ENCODE measurements around the gene BRD9.
"Not testable (repeated sequence)": the region's sequence is repeated elsewhere in the genome, so short reads cannot be mapped to it uniquely, and the experiment has no call there.

BRD9 gene

DNA sequence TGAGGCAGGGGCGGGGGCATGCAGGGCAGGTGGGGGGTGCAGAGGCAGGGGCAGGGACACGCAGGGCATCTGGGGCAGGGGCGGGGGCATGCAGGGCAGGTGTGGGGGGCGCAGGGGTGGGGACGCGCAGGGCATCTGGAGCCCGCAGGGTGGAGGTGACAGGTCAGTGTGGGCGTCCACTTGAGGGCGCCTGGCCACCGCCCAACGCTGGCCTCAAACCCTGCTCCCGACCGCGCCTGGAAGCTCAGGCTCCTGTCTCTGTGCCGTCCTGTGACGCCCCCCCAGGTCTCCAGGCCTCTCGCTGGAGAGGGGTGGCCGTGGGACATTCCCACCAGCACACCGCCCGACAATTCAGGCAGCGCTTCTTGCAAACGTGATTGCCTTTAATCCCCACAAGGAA is 48.7 kb downstream of the BRD9 start:
- not testable (repeated sequence) for DNase-seq (ENCODE audit: low read depth)

DNA sequence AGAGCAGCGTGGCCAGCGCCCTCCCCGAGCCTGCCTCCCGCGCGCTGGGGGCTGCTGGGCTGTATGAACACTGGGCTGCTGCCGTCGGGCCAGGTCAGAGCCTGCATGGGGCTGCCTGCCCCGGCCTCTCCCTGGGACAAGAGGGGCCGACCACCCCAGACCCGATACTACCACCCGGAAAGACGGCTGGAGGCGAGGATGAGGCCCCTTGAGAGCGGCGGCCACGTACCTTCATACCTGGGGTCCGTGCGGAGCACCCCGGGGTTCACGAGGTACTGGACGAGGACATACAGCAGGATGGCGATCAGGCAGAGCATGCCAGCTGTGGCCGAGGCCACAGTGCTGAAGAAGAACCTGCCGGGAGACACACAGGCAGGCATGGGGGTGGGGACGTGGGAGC is 49.2 kb downstream of the BRD9 start:
- not testable (repeated sequence) for DNase-seq (ENCODE audit: low read depth)

DNA sequence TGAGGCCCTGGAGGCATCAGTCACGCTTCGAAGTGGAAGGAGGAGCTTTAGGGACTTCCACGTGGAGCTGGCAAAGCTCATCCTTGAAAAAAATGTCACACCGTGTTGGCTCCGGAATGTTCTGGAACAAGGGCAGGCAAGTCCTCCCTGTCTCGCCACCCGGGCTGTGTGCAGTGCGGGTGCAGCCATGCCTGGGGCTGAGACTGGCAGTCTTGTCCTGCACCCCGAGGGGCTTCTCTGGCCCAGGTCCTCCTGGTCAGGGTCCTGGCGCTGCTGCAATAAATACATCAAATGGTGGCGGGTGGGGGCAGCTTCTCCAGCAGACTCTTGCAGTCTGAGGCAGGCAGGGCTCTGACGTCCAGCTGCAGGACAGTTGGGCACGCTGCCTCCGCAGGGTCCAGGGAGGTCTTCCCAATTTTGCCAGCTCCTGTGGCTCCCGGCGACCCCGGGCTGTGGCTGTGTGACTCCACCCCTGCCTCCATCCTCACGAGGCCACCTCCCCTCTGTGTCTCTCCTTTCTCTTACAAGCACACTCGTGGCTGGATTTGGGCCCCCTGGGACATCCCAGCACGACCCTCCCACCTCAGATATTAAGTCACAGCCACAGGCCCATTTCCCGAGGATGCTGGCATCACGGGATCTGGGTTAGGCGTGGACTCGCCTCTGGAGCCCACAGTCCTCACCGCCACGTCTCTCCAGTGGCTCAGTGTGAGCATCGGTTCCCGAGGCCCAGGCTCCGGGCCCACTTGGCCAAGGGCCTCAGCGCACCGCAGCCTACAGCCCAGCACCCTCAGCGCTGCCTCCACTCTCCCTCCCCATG is 50.0 kb downstream of the BRD9 start:
- not testable (repeated sequence) for DNase-seq (ENCODE audit: low read depth)

DNA sequence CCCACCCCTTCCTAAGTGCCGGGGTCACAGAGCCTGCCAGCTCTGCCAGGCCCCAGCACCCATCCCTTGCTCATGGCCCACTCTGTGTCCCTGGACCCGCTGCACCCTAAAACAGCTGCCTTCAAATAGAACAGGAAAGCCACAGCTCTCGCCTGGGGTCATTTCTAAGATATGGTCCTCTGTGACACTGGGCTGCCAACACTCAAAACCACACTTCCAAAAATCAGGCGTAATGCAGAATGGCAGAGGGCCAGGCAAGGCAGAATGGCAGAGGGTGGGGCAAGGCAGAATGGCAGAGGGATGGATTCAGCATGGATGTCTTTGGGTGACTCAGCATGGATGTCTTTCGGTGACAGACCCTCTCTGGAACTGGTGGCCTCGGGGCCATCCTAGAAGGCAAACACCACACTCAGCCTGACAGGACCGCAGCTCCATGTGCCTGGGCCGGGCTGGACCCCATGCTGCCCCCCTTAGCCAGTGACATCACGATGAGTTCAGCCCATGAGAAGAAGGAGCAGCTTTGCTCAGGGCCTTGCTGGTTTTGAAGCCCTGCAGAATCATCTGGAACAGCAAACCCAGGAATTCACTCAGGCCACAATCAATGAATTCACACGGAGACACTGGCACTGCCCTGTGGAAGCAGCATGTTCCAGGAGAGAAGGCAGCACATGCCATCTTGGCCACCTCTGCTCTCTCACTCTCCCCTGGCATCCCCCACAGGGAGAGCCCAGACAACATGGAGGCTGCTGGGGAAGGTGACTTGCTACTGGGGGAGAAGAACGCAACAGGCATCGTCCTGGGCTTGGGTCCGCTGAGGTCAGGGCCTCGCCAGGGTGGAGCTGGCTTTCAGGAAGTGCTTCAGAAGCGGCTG is 50.8 kb downstream of the BRD9 start:
- DNase-seq (ENCODE audit: low read depth): not testable (repeated sequence)

DNA sequence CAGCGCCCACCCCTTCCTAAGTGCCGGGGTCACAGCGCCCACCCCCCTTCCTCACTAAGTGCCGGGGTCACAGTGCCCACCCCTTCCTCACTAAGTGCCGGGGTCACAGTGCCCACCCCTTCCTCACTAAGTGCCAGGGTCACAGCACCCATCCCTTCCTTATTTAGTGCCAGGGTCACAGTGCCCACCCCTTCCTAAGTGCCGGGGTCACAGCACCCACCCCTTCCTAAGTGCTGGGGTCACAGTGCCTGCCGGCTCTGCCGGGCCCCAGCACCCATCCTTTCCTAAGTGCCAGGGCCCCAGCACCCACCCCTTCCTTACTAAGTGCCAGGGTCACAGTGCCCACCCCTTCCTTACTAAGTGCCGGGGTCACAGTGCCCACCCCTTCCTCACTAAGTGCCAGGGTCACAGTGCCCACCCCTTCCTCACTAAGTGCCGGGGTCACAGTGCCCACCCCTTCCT is 51.6 kb downstream of the BRD9 start:
- not testable (repeated sequence) for DNase-seq (ENCODE audit: low read depth)

DNA sequence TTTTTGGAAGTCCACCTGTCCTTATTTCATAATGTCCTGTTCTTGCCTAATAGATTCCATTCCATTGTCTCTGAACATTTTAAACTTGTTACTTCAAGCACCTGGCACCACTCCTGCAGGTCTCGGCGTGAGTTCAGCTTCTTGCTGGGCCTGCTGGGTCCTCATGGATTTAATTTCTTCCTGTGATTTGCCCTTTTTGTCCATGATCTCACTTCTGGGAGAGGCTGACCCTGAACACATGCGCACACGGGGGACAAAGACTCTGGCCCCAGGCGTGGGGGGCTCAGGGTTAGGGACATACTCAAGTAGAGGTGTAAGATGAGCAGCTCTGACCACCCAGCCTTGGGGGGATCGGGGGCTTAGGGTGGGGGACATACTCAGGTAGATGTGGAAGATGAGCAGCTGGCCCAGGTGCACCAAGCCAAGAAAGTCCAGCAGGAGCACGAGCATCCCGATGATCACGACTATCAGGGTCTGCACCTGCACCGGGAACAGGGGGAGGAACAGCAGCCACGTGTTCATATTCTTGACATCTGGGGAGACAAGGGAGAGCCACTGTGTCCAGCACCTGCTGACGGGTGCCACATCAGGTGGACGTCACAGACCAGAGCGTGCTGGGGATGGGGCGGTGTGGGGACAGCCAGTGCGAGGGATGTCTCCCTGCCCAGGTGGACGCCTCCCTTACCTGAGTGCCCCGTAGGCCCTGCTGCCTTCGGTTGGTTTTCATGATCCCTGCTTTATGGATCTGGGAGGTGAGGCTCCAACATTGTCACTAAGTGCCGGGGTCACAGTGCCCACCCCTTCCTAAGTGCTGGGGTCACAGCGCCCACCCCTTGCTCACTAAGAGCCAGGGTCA is 52.3 kb downstream of the BRD9 start:
- DNase-seq (ENCODE audit: low read depth): not testable (repeated sequence)

DNA sequence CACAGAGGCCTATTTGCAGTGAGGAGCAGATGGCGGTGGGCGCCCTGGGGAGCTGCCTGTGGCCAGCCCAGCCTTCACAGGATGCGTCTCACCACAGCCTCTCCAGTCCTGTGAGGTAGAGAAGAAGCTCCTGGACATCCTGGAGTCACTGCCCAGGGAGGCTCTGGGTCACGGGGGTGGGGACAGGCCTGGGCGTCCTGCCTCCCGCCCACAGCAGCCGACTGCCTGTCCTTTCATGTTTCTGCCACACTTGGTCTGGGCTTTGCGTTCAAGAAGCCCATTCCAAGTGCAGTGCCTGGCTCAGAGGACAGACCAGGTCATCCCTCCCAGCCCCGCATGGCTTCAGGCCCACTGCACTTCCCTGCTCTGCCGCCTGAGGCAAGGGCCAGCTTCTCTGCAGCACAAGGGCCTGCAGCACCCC is 54.2 kb downstream of the BRD9 start:
- not testable (repeated sequence) for DNase-seq (ENCODE audit: low read depth)

DNA sequence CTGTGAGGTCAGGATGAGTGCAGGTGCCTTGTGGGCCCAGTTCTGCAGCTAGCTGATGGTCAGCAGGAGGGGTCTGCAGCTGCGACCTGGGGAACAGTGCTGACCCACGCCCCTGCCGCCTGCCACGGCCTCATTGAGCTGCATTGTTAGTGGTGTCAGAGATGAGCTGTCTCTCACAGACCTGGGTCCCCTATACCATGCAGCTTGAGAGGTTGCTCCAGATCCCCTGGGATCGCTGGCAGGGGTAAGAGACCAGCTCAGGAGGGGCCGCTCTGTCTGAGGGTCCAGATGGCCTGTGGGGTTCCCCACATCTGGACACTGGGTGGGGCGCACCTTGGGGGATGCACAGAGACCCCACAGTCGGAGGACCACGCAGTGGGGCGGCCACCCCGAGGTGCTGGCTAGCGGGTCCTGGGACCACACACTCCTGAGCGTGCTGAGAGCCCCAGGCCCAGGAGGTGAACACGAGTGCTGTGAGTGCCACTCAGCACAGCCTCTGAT is 54.9 kb downstream of the BRD9 start:
- DNase-seq (ENCODE audit: low read depth): not testable (repeated sequence)

DNA sequence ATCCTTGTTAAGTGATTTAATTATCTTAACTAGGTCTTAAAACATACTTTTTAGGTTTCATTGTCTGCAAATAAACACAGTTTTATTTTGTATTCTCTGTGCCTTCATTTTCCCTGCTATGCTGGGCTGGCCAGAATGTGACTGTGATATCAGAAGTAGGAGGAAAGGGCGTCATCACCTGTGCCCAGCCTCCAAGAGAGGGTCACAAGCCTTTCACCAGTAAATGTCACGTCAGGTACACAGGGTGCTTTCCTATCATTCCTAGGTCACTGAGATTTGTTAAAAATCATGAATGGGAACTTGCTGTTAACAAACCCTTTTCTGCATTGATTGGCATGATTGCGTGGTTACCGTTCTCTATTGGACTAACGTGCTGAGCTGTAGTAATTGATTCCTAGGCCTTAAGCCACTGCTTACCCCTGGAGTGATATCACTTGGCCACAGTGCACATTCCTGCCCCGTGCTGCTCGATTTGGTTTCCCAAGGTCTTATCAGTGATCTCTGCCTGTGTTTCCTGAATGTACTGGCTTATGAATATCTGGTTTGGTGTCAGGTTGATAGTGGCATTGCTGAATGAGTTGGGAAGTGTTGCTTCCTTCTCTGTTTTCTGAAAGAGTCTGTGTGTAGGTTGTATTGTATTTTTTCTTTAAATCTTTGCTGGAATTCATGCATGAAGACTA is 56.5 kb downstream of the BRD9 start:
- DNase-seq (ENCODE audit: low read depth): not testable (repeated sequence)

DNA sequence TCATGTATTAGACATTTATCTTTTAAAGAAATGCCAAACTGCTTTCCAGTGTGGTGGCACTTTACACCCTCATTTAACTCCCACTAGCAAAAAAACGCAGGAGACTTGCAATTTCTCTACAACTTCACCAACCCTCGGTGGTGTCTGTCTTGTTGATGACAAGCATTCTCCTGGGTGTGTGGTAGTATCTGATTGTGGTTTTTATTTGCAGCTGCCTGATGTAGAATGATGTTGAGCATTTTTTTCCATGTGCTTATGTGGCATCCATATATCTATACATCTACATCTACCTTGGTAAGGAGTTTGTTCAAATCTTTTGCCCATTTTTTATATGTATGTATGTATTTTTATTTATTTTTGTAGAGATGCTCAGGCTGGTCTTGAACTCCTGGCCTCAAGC is 58.6 kb downstream of the BRD9 start:
- not testable (repeated sequence) for DNase-seq (ENCODE audit: low read depth)

DNA sequence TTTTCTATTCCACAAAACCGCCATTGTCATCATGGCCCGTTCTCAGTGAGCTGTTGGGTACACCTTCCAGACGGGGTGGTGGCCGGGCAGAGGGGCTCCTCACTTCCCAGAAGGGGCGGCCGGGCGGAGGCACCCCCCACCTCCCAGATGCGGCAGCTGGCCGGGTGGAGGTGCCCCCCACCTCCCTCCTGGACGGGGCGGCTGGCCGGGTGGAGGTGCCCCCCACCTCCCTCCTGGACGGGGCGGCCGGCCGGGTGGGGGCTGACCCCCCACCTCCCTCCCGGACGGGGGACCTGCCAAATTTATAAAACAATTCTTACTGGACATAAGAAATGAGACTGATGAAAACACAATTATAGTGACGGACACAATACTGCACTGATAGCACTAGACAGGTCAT is 64.4 kb downstream of the BRD9 start:
- not testable (repeated sequence) for DNase-seq (ENCODE audit: low read depth)

DNA sequence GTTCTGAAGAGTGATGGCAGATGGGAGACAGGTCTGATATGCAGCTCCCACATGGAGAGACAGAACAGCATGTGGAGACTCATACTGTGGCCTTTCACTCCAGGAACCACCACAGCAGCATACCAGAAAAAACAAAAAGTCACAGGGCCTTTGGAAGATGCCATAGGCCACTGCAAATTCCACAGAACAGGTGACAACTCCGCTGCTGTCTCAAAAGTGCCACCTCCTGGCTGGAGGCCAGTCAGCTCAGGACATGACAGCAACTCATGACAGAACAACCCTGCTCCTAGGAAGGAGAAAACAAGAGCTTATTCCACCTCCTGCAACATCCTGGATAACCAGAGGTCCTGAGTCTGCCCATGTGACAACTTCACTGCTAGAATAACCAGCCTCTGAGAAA is 67.1 kb downstream of the BRD9 start:
- not testable (repeated sequence) for DNase-seq (ENCODE audit: low read depth)

DNA sequence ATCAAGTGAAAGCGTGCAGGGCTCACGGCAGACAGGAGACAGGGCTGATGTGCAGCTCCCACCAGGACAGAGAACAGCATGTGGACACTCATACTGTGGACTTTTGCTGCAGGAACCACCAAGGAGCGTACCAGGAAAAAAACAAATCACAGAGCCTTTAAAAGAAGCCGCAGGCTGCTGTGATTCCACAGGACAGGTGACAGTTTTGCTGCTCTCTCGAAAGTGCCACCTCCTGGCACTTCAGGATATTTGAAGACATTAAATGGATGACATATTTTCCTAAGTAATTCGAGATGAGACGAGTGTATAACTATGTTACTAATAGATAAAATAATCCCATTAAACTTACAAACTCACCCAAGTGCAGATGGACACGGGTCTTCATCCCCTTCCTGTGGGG is 71.1 kb downstream of the BRD9 start:
- DNase-seq (ENCODE audit: low read depth): no peak

DNA sequence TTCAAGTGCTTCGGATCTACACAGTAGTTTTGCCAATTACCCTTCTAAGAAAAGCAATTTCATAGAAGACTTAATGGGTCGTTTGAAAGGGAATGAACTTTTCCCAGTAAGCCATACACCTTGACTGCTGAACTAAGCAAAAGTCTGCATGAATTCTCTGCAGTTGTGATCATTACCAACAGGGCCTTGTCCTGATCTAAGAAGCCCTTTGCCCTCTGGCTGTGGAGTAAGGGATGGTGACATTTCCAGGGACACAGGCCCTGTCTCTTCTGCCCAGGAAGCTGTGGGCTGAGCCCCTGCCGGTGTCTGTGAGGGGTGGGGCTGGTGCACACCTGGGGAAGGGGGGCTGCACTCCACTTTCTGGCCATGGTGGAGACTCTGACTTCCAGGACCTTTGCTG is 72.4 kb downstream of the BRD9 start:
- DNase-seq (ENCODE audit: low read depth): no peak

DNA sequence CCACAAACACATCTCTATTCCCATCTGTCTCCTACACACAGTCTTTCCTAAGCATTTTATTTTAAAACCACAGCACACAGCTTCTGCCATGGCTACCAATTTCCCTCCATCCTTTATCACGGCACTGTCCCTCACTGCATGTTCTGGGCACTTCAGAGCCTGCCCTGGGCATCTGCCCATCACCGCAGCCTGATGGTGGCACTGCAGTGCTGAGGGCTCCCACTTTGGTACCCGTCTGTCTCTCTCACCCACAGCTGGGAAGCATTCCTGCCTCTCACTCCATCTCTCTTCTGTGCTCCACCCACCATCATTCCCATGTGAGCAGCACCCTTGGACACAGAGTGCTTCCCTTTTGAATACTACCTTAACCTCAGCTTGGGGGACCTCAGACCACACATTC is 73.5 kb downstream of the BRD9 start:
- DNase-seq (ENCODE audit: low read depth): no peak

DNA sequence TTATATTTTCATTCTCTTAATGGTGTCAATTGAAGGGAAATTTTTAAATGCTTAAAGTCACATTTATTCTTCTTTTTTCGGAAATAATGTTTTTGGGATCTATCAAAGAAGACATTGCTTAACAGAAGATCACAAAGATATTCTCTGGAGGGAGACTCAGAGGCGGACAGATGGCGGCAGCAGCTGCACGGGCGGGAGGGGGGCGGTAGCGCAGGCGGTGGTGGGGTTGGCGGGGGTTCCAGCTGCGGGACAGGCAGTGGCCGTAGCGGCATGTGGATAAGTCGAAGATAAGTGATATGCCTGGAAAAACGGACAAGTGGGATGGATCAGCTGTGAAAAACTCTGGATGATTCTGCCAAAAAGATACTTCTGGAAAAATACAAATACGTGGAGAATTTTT is 76.4 kb downstream of the BRD9 start:
- DNase-seq (ENCODE audit: low read depth): no peak

DNA sequence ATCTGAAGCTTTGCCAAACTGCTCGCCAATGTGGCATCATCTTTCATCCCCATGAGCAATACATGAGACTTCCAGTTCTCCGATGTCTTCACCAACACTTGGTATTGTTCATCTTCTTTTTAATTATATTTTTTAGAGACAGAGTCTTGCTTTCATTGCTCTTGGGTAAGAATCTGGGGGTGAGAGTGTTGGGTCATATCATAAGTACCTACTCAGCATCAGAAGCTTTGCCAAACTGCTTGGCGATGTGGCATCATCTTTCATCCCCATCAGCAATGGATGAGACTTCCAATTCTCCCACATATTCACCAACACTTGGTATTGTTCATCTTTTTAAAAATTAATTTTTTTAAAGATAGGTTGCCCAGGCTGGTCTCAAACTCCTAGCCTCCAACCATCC is 77.2 kb downstream of the BRD9 start:
- DNase-seq (ENCODE audit: low read depth): no peak
